Smooth muscle cell (in vitro differentiated cells): ENCODE measurements around the gene CNOT1. TPM values are rescaled to one million over a fixed set of nuclear protein-coding genes. Genes with fewer than 3 reads are reported as not detected.

Experiments
- DNase-seq: peaks from one replicate; lab custom pipeline; 2025; ENCODE audit not compliant: unreplicated experiment; lab: John Stamatoyannopoulos, UW
- H2AFZ ChIP-seq: fragments of 200-600 bp; sonication (generic); 2 replicates; pipeline ENCODE4 v1.6.0; 2016; ENCODE audit warnings: antibody characterized with exemption, low read depth, mild to moderate bottlenecking
- H3F3A ChIP-seq: fragments of 200-600 bp; sonication (generic); 2 replicates; pipeline ENCODE4 v1.6.0; 2017; ENCODE audit warnings: antibody characterized with exemption, low read depth
- H3K27ac ChIP-seq: fragments of 200-600 bp; sonication (generic); 2 replicates; pipeline ENCODE4 v1.5.1; 2016; ENCODE audit warnings: low read depth, mild to moderate bottlenecking
- H3K27me3 ChIP-seq: fragments of 200-600 bp; sonication (generic); 2 replicates; pipeline ENCODE4 v1.6.1; 2016; ENCODE audit warnings: low read depth, mild to moderate bottlenecking
- H3K36me3 ChIP-seq: fragments of 200-600 bp; sonication (generic); 2 replicates; pipeline ENCODE4 v1.5.1; 2016; ENCODE audit warnings: low read depth
- H3K4me1 ChIP-seq: fragments of 200-600 bp; sonication (generic); 2 replicates; pipeline ENCODE4 v1.5.1; 2016; ENCODE audit warnings: low read depth
- H3K4me2 ChIP-seq: fragments of 200-600 bp; sonication (generic); 2 replicates; pipeline ENCODE4 v1.6.0; 2016; ENCODE audit warnings: mild to moderate bottlenecking
- H3K4me3 ChIP-seq: fragments of 200-600 bp; sonication (generic); 2 replicates; pipeline ENCODE4 v1.5.1; 2016; ENCODE audit warnings: mild to moderate bottlenecking
- H3K79me2 ChIP-seq: fragments of 200-600 bp; sonication (generic); 2 replicates; pipeline ENCODE4 v1.6.0; 2016; ENCODE audit warnings: low read depth, mild to moderate bottlenecking
- H3K9ac ChIP-seq: fragments of 200-600 bp; sonication (generic); 2 replicates; pipeline ENCODE4 v1.6.0; 2016; ENCODE audit warnings: low read depth
- H3K9me3 ChIP-seq: fragments of 200-600 bp; sonication (generic); replicated peaks from 2 replicates; pipeline ENCODE4 v1.5.1; 2016; ENCODE audit warnings: low read depth
- H4K20me1 ChIP-seq: fragments of 200-600 bp; sonication (generic); 2 replicates; pipeline ENCODE4 v1.6.0; 2016; ENCODE audit warnings: low read depth
- CTCF ChIP-seq: fragments of 200-600 bp; sonication (generic); IDR thresholded peaks from 2 replicates; pipeline ENCODE4 v1.5.1; 2017; ENCODE audit warnings: borderline replicate concordance, mild to moderate bottlenecking, antibody characterized with exemption; ENCODE audit not compliant: insufficient read depth, poor library complexity, severe bottlenecking
- WGBS: methylation state at CpG from one replicate; pipeline ENCODE4 v1.1.7; 2016; ENCODE audit warnings: low lambda C conversion rate; 5-methylcytosine and 5-hydroxymethylcytosine counted together
- polyA plus RNA-seq: library from polyadenylated mRNA; unstranded; fragments of >200 nt; fragmentation: Nextera tagmentation; extraction: Ambion mirVana; gene quantifications from 2 replicates; pipeline ENCODE4 v1.2.1, GENCODE V29; 2016
- total RNA-seq: library from RNA; depleted of rRNA; stranded (reverse); fragments of >200 nt; gene quantifications from 2 replicates; pipeline ENCODE4 v1.2.3, GENCODE V29; 2014

Gene CNOT1
- total RNA-seq (88.4 and 108 TPM in 2 replicates), polyA plus RNA-seq (42.6 and 46.1 TPM in 2 replicates)

GRCh38 chr16:58629733-58630640, at the start of gene CNOT1:
CNOT1 (minus strand) TSS chr16:58629826; CDS start chr16:58599337, 30,489 bp downstream.
- peak; percentile 88 for DNase-seq
- peaks cover 40% of the 10 kb centered on the region for H4K20me1 ChIP-seq
- peak within 1 kb of the TSS; percentile 97 for H2AFZ ChIP-seq
- H3F3A ChIP-seq = no peaks in the 10 kb centered on the region
- peaks cover 45% of the 10 kb centered on the region for H3K79me2 ChIP-seq
- H3K4me3 ChIP-seq = peak within 1 kb of the TSS; percentile 81
- H3K4me1 ChIP-seq = peaks cover 13% of the 10 kb centered on the region
- no peaks in the 10 kb centered on the region for H3K36me3 ChIP-seq
- 1% methylated on average over 61 of the region's 61 CpGs for WGBS
- no peaks in the 10 kb centered on the region for H3K27me3 ChIP-seq
- no peak for TF ChIP-seq CTCF
- H3K9me3 ChIP-seq = no peaks in the 10 kb centered on the region
- peak within 1 kb of the TSS; percentile 96 for H3K9ac ChIP-seq
- H3K4me2 ChIP-seq = peak within 1 kb of the TSS; percentile 92
- H3K27ac ChIP-seq = peak within 1 kb of the TSS; percentile 96

- Histone ChIP-seq H3K27ac (no peak overlapping the region), H3K4me3 (no peak overlapping the region), H3K9ac (no peak overlapping the region), H3K79me2 (peaks cover 10% of the 10 kb centered on the region), H3K36me3 (no peaks in the 10 kb centered on the region), H2AFZ (no peak overlapping the region), H3K27me3 (no peaks in the 10 kb centered on the region), H3K9me3 (no peaks in the 10 kb centered on the region), H3K4me1 (peaks cover 3% of the 10 kb centered on the region), H3K4me2 (no peak overlapping the region), H3F3A (no peaks in the 10 kb centered on the region), H4K20me1 (peaks cover 4% of the 10 kb centered on the region)
- DNase-seq = no peak
- WGBS = 97% methylated on average over 3 of the region's 3 CpGs
- TF ChIP-seq CTCF = no peak
Observed at GRCh38 chr16:58678716-58679115, 49.1 kb upstream of the CNOT1 start.

GRCh38 chr16:58678269-58678668, 48.6 kb upstream of the CNOT1 start:
- Histone ChIP-seq H3K9me3 (no peaks in the 10 kb centered on the region), H3K4me2 (no peak overlapping the region), H3K9ac (no peak overlapping the region), H4K20me1 (peaks cover 4% of the 10 kb centered on the region), H3K36me3 (no peaks in the 10 kb centered on the region), H3K4me1 (no peaks in the 10 kb centered on the region), H3K4me3 (no peak overlapping the region), H2AFZ (no peak overlapping the region), H3K27ac (no peak overlapping the region), H3K27me3 (no peaks in the 10 kb centered on the region), H3F3A (no peaks in the 10 kb centered on the region), H3K79me2 (peaks cover 5% of the 10 kb centered on the region)
- 100% methylated on average over 4 of the region's 4 CpGs for WGBS
- TF ChIP-seq CTCF = no peak
- no peak for DNase-seq
